ENCODE measurements around the gene SUN3. TPM values are rescaled to one million over a fixed set of nuclear protein-coding genes. Genes with fewer than 3 reads are reported as not detected.

Gene SUN3
- total and polyA plus RNA-seq, 2 of the 8 experiments (the other 6 are each of a cell fraction or from before 2014, with no cell fraction given), result not detected

DNA sequence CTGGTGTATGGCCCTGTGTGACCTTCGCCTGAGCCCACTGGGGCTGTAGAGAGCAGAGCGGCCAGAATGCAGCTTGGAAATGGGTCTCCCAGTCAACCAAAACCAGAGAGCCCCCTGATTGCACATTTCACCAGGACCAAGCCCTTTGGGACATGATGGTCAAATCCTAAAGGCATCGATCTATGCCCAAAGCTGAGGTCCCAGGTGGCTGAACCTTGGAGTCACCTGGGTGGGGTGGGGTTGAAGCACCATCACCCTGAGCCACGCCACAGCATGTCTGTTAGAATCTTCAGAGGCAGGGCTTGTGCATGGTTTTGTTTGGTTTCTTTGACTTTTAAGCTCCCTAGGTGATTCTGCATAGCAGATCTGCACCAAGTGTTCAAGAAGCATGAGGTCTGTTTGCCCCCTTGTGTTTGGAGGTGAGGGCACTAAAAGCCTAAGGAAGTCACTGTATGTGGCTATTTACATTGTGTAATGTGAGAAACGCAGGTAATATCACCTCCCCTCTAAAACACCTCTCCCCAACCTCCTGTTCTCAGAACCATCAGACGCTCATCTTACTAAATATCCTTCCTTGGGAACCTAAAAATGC is 90.2 kb downstream of the SUN3 start:
- Histone ChIP-seq H3K18ac (ENCODE audit: extremely low read depth, low read length) (no peak overlapping the region), H3K23ac (ENCODE audit: insufficient read length) (no peak overlapping the region), H2AFZ (ENCODE audit: low read length) (no peak overlapping the region), H3K23me2 (ENCODE audit: low read depth, low read length) (no peaks in the 10 kb centered on the region), H3K79me2 (ENCODE audit: control insufficient read depth in 1 of 2, insufficient read depth in 2 of 2, low read length in 2 of 2) (no peaks in the 10 kb centered on the region), H3K4me2 (ENCODE audit: insufficient read depth in 1 of 2, low read depth in 2 of 2, low read length in 2 of 2) (no peak overlapping the region), H3K4me1 (replicated peaks in 1 of 4; ENCODE audit: control insufficient read depth in 3 of 4, insufficient read depth in 4 of 4, low read length in 3 of 4) (peaks cover 0 to 9% (median 5%) of the 10 kb centered on the region in 4 experiments; a peak in 6 of 7 replicates), H3K9ac (replicated peaks in 1 of 4; ENCODE audit: extremely low read depth in 1 of 4, low read depth in 3 of 4, low read length in 3 of 4) (no peak overlapping the region), H2BK5ac (ENCODE audit: low read depth, low read length) (no peak overlapping the region), H3K56ac (replicated peaks; ENCODE audit: insufficient read length, low read depth, low read length) (no peak overlapping the region), H2BK20ac (ENCODE audit: low read length) (no peak overlapping the region), H3K9me3 (ENCODE audit: insufficient read depth in 2 of 2, low read depth in 1 of 2, low read length in 1 of 2) (no peaks in the 10 kb centered on the region), H3K79me1 (ENCODE audit: low read depth, low read length) (no peaks in the 10 kb centered on the region), H3K36me3 (ENCODE audit: control insufficient read depth in 2 of 4, insufficient read depth in 4 of 4, low read length in 3 of 4) (no peaks in the 10 kb centered on the region), H4K91ac (replicated peaks; ENCODE audit: insufficient read length, low read length) (no peak overlapping the region), H2AK5ac (ENCODE audit: low read depth, low read length) (no peak overlapping the region), H3K4me3 (ENCODE audit: extremely low read depth in 1 of 4, insufficient read depth in 2 of 4, low read depth in 3 of 4, low read length in 4 of 4) (no peak overlapping the region), H3K27me3 (replicated peaks in 1 of 4; ENCODE audit: control insufficient read depth in 3 of 4, extremely low read depth in 1 of 4, insufficient read depth in 3 of 4, low read length in 3 of 4) (no peaks in the 10 kb centered on the region), H2BK12ac (ENCODE audit: low read depth, low read length) (no peak overlapping the region), H2BK15ac (ENCODE audit: low read length) (no peak overlapping the region), H4K20me1 (replicated peaks in 1 of 2; ENCODE audit: control insufficient read depth in 1 of 2, insufficient read depth in 2 of 2, low read length in 2 of 2) (no peaks in the 10 kb centered on the region), H3K27ac (ENCODE audit: low read depth, low read length) (no peak overlapping the region), H4K5ac (ENCODE audit: insufficient read length, low read depth, low read length) (no peak overlapping the region), H4K8ac (ENCODE audit: extremely low read depth, insufficient read depth, low read length) (no peak overlapping the region), H3K4ac (replicated peaks; ENCODE audit: insufficient read length, low read depth, low read length) (no peak overlapping the region), H3K14ac (ENCODE audit: insufficient read length) (no peak overlapping the region), H2BK120ac (replicated peaks; ENCODE audit: low read depth, low read length) (no peak overlapping the region)
- ChIA-PET POLR2A (ENCODE audit: partially characterized antibody) (no interaction called here), CTCF (ENCODE audit: partially characterized antibody) (interaction anchor here (0.6 to 5.4 kb wide), 30 partner anchors 10 to 672 kb away, joined by 3 to 34 read pairs (median 4); partner anchors contain the start of gene PKD1L1)
- WGBS, 2 experiments (ENCODE audit: extremely low coverage in 1 of 2, insufficient coverage in 1 of 2, insufficient read length in 1 of 2, insufficient replicate concordance in 2 of 2, low coverage in 1 of 2, low lambda C conversion rate in 2 of 2, missing lambda C conversion rate in 1 of 2), result 80% methylated on average over 6 of the region's 6 CpGs; no CpG with 5 or more reads in 1 of the 2 experiments
- FAIRE-seq (no peak), DNase-seq (ENCODE audit: low read depth in 1 of 2, low spot score in 2 of 2) (no peak)
- TF ChIP-seq RAD21 (IDR thresholded peaks at IDR 0.05 in 1 of 2, conservative IDR thresholded peaks at IDR 0.05 in 1 of 2; ENCODE audit: low read depth in 2 of 2, low read length in 2 of 2) (peak; percentile 58 to 69), SAP30 (IDR thresholded peaks at IDR 0.05; ENCODE audit: insufficient read depth, insufficient replicate concordance, low read length) (no peak)
- TF ChIP-seq, protein P1, sequence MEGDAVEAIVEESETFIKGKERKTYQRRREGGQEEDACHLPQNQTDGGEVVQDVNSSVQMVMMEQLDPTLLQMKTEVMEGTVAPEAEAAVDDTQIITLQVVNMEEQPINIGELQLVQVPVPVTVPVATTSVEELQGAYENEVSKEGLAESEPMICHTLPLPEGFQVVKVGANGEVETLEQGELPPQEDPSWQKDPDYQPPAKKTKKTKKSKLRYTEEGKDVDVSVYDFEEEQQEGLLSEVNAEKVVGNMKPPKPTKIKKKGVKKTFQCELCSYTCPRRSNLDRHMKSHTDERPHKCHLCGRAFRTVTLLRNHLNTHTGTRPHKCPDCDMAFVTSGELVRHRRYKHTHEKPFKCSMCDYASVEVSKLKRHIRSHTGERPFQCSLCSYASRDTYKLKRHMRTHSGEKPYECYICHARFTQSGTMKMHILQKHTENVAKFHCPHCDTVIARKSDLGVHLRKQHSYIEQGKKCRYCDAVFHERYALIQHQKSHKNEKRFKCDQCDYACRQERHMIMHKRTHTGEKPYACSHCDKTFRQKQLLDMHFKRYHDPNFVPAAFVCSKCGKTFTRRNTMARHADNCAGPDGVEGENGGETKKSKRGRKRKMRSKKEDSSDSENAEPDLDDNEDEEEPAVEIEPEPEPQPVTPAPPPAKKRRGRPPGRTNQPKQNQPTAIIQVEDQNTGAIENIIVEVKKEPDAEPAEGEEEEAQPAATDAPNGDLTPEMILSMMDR (IDR thresholded peaks at IDR 0.05; ENCODE audit: control extremely low read depth in 1 of 3, insufficient read depth in 1 of 3, low read depth in 1 of 3, low read length in 3 of 3), result peak in 2 of 3 experiments; percentile 43 to 46; a peak in 3 of 4 replicates

Measured in H1 (cell line).